Hypothalamus (tissue), 51 donors: Measurements from ENCODE around the gene ERCC5.

Experiments used
- DNase-seq, 51 donors: peaks; one replicate each; lab custom pipeline; 2025; lab: John Stamatoyannopoulos, UW

ERCC5 gene

DNA sequence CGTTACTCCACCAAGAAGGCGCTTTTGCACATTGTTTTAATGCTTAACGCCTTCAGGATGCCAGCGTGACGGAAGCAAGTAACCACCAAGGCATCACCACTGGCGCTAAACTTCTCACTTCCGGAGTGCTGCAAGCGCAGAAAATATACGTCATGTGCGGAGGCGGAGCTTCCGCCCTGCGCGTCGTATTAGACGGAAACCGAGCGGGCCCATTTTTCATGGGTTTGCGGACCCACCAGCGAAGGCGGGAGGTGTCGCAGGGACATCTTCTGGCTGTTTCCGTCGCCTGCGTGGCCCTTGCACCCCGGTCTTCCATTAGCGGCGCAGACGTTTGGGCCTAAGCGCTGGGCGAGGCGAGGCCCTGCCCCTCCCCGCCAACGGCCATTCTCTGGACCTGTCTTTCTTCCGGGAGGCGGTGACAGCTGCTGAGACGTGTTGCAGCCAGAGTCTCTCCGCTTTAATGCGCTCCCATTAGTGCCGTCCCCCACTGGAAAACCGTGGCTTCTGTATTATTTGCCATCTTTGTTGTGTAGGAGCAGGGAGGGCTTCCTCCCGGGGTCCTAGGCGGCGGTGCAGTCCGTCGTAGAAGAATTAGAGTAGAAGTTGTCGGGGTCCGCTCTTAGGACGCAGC, at the start of gene ERCC5:
ERCC5 (plus strand) TSS at position 403 of the 631 bp plus-strand sequence. CDS start 235 bp downstream, outside the sequence.
- DNase-seq: peak; percentile 68 to 97 (median 89)

DNA sequence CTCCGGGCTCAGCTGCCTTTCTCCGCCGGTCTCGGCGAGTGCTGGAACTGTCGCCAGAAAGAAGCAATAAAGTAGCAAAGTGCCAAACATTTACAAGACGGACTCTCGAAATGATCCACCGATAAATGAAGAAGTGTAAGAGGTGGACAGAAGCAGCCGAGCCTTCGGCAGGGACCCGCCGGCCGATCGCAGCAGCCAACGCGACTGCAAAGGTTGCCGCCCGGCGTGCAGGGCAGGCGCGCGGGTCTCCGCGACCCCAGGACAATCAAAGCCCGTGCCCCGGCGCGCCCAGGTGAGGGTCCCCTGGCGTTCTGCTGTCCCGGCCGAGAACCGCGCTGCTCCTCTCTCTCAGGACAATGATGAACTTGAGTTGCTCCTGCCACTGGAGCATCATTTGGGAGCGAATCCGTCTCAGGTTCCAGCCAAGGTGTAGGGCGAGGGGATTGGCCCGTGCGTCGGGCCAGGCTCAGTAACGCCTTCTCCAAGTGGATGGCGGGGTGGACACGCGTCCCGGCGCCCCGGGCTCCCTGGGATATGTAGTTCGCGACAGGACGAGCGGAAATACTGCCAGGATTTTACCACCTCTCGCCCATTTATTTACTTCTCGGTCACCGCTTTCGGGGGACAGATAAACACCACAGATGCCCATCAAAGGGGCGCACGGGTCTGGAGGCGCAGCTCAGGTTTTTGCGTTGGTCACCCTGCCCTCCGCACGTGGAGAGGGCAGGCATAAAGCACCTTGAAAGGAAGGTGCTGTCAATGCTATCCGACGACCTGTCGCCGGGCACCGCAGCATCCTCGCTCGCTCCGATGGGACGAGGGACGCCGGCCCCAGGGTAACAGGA, 47.0 kb upstream of the ERCC5 start, which contains the start of the genes BIVM and POGLUT2:
BIVM (plus strand) TSS at position 539 of the 845 bp plus-strand sequence. CDS start 8,149 bp downstream, outside the sequence.
POGLUT2 (minus strand) TSS at position 396 of the 845 bp plus-strand sequence; CDS start at position 90, 306 bp downstream.
- peak; percentile 29 to 95 (median 82) for DNase-seq

DNA sequence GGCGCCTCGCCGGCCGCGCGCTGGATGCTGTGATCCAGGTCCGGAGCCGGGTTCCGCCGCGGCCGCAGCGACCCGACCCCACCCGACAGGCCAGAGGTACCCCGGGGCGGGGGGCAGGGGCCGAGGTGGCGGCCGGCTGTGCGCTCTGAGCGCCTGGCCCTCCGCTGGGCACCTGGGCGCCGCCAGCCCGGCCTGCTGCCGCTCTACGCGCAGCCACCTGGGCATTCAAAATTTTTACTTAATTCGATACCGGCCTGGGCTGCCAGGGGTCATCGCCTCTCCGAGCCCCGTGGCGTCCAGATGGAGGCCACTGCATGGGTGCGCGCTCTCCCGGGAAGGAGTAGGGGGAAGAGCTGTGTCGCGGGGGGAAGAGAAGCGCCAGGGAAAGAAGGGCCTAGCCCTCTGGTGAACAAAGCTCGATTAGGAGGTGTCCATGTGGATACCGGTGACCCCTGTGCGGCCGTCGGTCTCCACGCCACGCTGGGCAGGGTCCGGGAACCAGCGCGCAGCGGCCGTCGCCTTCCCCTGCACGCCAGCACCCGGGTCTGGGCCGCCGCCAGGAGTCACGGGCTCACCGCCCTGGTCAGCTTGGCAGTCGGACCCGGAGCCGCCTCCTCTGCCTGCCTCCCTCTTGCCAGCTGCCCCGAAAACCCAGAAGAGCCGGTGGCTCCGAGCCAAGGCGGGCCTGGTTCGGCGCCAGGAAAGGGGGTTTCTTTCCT, 46.2 kb upstream of the ERCC5 start:
- peak in 42 of 51 donors; percentile 13 to 82 (median 62) for DNase-seq

DNA sequence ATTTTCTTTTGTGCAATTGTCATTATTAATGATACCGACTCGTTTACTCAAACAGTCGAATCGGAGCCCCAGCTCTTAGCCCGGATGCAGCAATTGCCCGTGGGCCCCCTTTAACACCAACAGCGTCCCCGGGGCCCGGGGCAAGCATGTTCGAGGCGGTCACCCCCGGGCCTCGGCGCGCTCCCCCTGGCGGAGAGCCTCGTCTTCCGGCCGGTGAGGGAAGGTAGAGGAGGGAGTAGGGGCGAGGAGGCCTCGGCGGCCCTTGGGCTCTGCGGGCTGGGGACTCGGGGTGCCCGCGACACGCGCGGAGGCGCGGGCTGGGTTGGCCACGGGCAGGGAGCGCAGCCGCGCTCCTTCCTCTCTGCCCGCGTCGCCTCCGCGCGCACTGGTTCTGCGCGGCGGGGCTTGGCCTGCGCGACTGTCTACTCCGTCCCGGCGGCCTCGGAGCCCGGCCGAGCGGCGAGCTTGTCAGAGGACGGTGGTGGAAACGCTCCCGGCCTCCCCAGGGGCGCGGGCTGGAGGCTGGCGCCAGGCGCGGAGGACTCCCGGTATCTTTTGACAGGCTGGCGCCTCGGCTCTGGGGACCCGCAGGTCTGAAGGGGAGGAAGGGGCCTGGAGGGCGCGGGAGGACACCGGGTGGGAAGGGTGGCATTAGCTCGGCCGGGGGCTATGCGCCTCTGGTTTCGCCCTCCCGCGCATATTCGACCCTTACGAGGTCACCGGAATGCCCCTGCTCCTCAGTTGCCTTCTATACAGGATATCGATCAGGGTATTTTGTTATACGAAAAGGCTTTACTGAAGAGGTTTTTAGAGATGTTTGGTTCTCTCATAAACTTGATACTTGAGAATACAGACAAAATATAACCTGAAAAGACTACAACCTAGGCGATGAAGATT, 45.4 kb upstream of the ERCC5 start:
- DNase-seq: peak; percentile 15 to 82 (median 67)

DNA sequence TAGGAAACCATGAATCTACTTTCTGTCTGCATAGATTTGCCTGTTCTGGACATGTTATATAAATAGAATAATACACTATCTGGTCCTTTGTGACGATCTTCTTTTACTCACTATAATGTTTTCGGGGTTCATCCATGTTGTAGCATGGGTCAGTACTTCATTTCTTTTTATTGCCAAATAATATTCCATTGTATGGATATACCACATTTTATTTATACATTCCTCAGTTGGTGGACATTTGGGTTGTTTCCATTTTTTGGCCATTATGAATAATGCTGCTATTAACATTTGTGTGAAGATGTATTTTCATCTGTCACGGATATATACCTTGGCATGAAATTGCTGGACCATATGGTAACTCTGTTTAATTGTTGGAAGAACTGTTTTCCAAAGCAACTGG, 40.2 kb upstream of the ERCC5 start:
- no peak for DNase-seq

DNA sequence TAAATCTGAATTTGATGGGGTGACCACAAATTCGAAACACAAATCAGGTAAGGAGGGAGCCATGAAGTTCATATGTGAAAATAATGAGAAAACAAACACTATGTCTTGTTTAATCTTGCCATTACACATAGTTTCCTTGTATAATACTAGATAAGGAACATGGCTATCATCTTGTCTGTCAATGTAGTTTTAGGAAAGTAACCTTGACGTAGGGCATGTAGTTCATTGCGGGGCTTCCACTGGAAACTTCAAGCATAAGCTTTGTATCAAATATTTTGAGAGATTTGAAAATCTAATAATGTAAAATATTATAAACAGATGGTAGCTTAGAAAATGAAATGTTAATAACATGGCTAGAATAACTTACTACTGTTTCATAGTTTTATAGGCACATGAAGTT, 38.1 kb upstream of the ERCC5 start:
- DNase-seq: no peak

DNA sequence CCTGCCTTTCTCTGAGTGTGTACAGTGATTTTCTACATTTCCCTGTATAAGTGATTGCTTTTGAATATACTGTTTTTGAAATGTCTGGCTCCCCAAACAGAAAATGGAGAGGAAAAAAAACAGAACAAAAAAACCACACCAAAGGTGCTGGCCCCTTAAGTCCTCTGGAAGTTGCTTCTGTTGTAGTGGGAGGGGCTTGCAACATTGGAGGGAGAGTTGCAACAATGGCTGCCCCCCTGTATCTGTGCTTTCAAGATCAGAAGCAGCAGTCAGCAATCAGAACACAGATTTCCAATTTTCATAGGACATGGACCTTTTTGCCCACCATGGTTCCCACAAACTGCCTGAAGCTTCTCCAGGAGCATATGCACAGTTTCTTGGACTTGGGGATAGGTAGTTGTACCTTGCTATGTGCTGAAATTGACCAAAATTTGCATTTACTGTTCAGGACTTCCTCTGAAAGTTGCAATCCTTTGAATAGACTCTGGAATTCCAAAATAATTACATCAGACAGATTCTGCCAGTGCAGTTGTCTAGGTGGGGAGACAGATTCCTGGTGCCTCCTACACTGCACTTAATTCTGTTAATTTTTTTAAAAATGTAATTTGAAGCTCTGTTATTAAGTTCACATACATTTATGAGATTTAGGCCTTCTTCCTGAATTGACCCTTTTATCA, 33.1 kb upstream of the ERCC5 start:
- DNase-seq: no peak

DNA sequence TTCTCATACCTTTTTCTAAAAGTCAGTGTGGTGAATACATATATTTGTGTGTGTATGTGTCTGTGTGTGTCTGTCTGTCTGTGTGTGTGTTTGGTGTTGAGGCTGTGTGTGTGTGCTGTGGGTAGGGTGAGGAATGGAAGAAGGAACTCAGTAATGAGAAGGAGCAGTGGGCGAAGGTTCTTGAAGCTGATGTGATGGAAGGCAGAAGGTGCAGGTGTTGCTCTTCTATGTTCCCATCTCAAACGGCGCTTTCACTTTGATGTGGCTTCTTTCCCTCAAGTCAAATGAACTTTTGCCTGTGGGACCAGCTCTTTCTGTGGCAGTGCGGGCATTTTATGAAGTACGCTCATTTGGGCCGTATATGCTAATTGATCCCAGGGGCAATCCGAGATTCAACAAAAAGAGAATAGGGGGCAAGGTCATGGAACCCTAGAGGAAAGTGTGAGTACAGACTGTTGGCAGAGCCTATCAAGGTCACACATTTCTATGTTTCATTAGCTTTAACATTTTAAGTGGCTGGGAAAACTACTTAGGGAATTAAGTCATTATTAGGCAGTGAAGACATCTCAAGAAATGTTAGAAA, 31.7 kb upstream of the ERCC5 start:
- DNase-seq: no peak

DNA sequence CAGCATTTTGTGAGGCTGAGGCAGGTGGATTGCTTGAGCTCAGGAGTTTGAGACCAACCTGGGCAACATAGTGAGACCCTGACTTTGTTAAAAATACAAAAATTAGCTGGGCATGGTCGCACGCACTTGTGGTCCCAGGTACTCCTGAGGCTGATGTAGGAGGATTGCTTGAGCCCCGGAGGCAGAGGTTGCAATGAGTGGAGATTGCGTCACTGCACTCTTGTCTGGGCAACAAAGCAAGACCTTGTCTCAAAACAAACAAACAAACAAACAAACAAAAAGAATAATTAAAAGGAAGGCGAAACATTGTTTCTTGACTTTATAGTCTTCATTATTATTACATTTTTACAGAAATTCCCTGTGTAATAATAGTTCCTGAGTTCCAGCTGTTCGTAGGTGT, 31.0 kb upstream of the ERCC5 start:
- no peak for DNase-seq

DNA sequence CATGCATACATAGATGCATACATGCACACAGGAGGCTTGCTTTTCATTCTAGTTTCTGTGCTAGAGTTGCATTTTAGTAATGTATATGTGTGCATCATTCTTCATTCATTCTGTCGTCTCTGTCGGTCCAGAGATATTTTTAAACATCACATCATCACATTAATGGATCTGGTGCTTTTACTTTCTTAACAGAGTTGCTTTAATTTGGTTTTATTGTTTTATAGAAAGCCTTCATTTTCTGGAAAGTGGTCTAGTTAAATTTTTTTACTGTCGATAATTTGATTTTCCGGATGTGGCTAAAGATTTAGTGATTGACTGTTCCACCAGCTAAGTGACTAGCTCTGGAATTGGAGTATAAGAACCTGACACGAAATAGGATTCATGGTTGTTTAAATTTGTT, 30.0 kb upstream of the ERCC5 start:
- no peak for DNase-seq

DNA sequence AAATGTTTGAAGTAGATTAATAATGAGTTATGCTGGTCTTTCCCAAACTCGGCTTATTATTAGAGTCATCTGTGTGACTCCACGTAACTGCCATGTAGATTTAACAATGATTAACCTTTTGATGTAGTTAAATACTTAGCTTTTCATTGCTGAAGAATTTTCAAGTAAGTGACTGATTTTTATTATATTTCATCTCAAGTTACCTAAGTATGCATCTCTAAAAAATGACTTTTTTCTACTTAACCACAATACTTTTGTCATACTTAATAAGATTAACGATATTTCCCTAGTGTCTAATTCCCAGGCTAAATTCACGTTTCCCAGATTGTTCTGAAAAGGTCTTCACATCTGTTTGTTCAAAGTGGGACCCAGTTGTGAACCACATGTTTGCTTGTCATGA, 29.1 kb upstream of the ERCC5 start:
- no peak for DNase-seq

DNA sequence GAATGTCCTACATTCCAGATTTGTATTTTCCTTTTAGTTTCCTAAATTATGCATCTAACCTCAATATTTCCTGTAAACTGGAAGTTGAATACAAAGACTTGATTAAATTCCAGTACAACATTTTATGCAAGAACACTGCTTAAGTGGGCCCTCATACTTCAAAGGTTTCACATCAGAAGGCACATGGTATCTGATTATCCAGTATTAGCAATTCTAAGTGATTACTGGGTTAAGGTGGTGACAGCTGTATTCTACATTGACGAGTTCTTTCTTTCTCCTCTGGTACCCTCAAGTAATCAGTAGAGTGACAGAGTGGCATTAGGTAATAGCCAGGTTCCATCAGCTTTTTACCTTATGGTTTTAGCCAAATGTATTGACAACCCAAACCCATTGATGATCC, 28.6 kb upstream of the ERCC5 start:
- DNase-seq: no peak

DNA sequence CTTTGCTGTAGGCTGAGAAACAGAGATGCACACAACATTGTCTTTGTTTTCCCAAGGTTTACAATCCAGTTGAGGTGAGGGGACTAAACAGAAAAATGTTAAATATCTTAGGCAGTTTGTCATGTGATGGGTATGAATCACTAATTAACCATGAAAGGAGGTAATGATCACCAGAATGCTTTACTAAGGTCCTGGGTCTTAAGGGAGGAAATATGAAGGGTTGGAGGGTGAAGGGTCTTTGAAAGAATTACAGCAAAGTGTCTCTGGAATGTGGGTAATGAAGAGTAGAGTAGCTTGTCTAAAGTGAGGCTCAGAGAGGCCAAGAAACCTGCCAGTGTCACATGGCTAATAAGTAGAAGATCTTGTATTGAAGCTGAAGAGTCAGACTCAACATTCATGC, 27.9 kb upstream of the ERCC5 start:
- no peak for DNase-seq

DNA sequence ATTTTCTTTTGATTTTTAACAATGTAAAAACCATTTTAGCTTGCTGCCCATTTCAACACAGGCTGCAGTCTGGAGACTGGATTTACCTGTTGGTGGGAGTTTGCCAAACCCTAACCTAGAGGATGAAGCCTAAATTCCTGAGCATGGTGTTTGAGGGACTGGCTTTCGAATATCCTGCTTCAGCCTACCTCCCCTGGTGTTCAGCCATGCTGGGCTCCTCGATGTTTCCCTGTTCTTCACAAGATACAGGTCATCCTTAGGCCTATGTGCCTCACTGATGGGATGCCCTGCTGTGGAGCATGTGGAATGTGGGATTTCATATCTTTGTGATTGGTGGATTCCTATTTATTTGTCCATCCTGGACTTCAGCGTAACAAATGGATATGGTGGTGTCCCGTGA, 20.4 kb upstream of the ERCC5 start:
- DNase-seq: no peak

DNA sequence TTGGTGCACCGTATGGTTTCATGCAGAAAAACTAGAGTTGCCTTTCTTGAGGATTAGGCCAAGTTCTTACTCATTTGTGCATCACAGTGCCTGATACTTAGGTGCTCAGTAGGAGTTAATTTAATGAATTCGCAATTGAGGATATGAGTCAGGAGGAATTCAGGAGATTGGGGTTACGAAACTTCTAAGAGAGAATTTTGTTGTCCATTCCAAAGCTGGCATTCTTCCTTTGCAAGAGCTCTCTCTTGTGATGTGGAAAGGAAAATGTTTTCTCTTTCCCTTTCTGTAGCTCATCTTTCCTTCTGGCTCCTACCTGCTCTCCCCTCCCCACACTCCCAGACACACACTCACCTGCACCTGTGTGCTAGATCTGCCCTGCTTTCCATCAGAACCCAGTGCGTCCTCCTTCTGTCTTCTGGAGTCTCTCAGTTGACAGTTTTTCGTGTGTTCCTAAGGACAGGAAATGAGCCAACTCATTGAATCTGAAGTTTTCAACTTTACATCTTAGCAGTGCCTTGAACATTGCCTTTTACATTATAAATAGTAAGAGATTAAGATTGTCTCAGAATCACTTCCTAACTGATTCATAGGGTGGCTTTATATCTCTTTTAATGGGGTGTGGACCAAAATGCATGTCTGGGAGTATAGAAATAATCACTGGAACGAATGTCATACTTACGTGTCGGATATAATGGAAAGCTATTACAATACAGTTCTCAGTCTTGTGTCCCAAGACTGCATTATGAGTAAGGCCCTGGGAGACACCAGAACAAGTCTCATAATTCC, 19.7 kb upstream of the ERCC5 start:
- peak in 1 of 51 donors; percentile 8 for DNase-seq

DNA sequence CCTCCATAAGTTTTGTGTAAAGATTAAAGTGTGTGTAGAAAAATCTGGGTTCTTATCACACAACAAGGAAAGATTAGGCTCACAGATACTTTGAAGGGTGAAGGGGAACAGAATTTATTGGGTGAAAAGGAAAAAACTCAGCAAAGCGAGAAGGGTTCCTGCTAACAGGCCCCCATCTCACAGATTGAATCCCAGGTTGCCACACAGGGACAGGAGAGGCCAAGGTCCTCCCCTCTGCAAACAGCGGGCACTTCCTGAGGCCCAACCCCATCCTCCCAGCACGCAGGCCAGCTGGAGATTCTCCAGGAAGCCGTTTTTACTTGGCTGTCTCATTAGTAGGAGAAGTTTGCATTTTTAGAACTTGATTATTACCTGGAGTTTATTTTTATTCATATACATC, 15.2 kb upstream of the ERCC5 start:
- no peak for DNase-seq

DNA sequence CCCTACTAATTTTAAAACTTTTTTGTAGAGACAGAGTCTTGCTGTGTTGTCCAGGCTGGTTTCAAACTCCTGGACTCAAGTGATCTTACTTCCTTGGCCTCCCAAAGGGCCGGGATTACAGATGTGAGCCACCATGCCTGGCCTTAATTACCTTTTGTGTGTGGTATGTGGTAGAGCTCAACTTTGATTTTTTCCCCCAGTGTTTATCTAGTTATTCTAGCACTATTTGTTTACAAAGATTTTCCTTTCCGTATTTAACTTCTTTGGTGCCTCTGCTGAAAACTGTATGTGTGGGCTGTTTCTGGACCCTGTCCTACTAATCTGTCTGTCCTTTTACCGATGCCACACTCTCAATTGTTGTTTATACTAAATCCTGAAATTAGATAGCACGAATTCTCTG, 9.4 kb upstream of the ERCC5 start:
- no peak for DNase-seq

DNA sequence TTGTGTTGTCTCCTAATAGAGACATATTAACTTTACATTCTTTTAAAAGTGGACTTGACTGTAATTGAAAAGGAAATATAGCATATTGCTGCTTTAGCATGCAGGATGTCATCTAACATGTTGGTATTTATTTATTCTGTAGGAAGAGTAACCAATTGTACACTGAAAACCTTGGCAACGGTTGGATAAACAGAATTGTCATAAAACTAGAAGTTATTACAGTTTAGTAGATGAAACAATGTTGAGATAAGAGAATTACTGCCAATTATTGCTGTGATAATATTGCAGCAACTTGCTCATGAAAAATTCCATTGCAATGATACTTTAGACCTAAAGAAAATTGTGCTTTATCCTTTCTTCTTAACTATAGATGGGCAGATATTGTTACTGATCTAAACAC, 7.6 kb upstream of the ERCC5 start:
- no peak for DNase-seq
